H1 (cell line): Measurements from ENCODE around the gene CAGE1. TPM values are rescaled to one million over a fixed set of nuclear protein-coding genes. Genes with fewer than 3 reads are reported as not detected.

Experiments
- CTCF ChIA-PET: fragments of 300-600 bp; sonication (Branson Sonifier 250); formaldehyde crosslinking; loops from one replicate; lab custom pipeline; 2021; ENCODE audit not compliant: partially characterized antibody; lab: Charles Lee
- POLR2A ChIA-PET: fragments of 300-600 bp; sonication (Branson Sonifier 250); formaldehyde crosslinking; loops from one replicate; lab custom pipeline; 2021; ENCODE audit warnings: inconsistent platforms; ENCODE audit not compliant: partially characterized antibody; lab: Charles Lee
- DNase-seq, 2 experiments: peaks; one replicate each; pipeline versions ENCODE4 v3.0.0 to v3.0.0-alpha.2; 2010 to 2022; ENCODE audit warnings: low spot score in 2 of 2, low read depth in 1 of 2, mixed read lengths in 1 of 2
- FAIRE-seq: peaks from 2 replicates; lab custom pipeline; 2011; peaks lifted over from hg19 to GRCh38; lab: Jason Lieb, UNC
- H2AFZ ChIP-seq: 2 replicates; pipeline ENCODE4 v1.8.1; 2012; ENCODE audit warnings: low read length, inconsistent platforms
- H2AK5ac ChIP-seq: 2 replicates; pipeline ENCODE4 v1.6.1; 2013; ENCODE audit warnings: low read depth, low read length
- H2BK120ac ChIP-seq: replicated peaks from 2 replicates; pipeline ENCODE3; 2013; ENCODE audit warnings: low read depth, low read length, inconsistent platforms
- H2BK12ac ChIP-seq: 2 replicates; pipeline ENCODE4 v1.6.1; 2013; ENCODE audit warnings: low read depth, low read length
- H2BK15ac ChIP-seq: 2 replicates; pipeline ENCODE4 v1.6.1; 2013; ENCODE audit warnings: low read length
- H2BK20ac ChIP-seq: 2 replicates; pipeline ENCODE4 v1.6.1; 2013; ENCODE audit warnings: low read length
- H2BK5ac ChIP-seq: 2 replicates; pipeline ENCODE4 v1.6.1; 2013; ENCODE audit warnings: low read depth, low read length
- H3K14ac ChIP-seq: 2 replicates; pipeline ENCODE4 v1.6.1; 2013; ENCODE audit warnings: inconsistent platforms; ENCODE audit not compliant: insufficient read length
- H3K18ac ChIP-seq: 2 replicates; pipeline ENCODE4 v1.6.1; 2013; ENCODE audit warnings: low read length; ENCODE audit errors: extremely low read depth
- H3K23ac ChIP-seq: 2 replicates; pipeline ENCODE4 v1.6.1; 2013; ENCODE audit warnings: inconsistent platforms; ENCODE audit not compliant: insufficient read length
- H3K23me2 ChIP-seq: 2 replicates; pipeline ENCODE4 v1.6.1; 2013; ENCODE audit warnings: low read depth, low read length
- H3K27ac ChIP-seq: 2 replicates; pipeline ENCODE4 v1.6.1; 2011; ENCODE audit warnings: low read depth, low read length, inconsistent platforms
- H3K27me3 ChIP-seq, 4 experiments: replicated peaks in 1 of 4; 1 replicate in 1 of 4; 2 replicates in 3 of 4; pipeline versions ENCODE4 v1.6.1 to v1.8.1; 2011 to 2013; ENCODE audit warnings: low read length in 3 of 4, mild to moderate bottlenecking in 3 of 4, inconsistent platforms in 2 of 4, mixed read lengths in 2 of 4, moderate library complexity in 1 of 4; ENCODE audit not compliant: control insufficient read depth in 3 of 4, insufficient read depth in 3 of 4; ENCODE audit errors: extremely low read depth in 1 of 4
- H3K36me3 ChIP-seq, 4 experiments: 2 replicates each; pipeline versions ENCODE4 v1.6.1 to v1.8.1; 2011 to 2013; ENCODE audit warnings: mild to moderate bottlenecking in 4 of 4, low read length in 3 of 4, moderate library complexity in 2 of 4, control low read depth in 1 of 4, inconsistent platforms in 1 of 4; ENCODE audit not compliant: insufficient read depth in 4 of 4, control insufficient read depth in 2 of 4
- H3K4ac ChIP-seq: replicated peaks from 2 replicates; pipeline ENCODE3; 2013; ENCODE audit warnings: low read length, low read depth, mixed read lengths, inconsistent platforms; ENCODE audit not compliant: insufficient read length
- H3K4me1 ChIP-seq, 4 experiments: replicated peaks in 1 of 4; 1 replicate in 1 of 4; 2 replicates in 3 of 4; pipeline versions ENCODE4 v1.6.1 to v1.8.1; 2011 to 2013; ENCODE audit warnings: low read length in 3 of 4, inconsistent platforms in 2 of 4, mixed read lengths in 1 of 4; ENCODE audit not compliant: insufficient read depth in 4 of 4, control insufficient read depth in 3 of 4
- H3K4me2 ChIP-seq, 2 experiments: 2 replicates each; pipeline versions ENCODE4 v1.6.1 to v1.8.1; 2011 to 2013; ENCODE audit warnings: low read depth in 2 of 2, low read length in 2 of 2, control low read depth in 1 of 2, inconsistent platforms in 1 of 2, mild to moderate bottlenecking in 1 of 2; ENCODE audit not compliant: insufficient read depth in 1 of 2
- H3K4me3 ChIP-seq, 4 experiments: fragments of 200-600, 300-600 bp in 1 of 4; sonication (generic), shearing (Covaris generic), sonication (Bioruptor Twin) in 1 of 4; 2 replicates each; pipeline versions ENCODE4 v1.5.1 to v1.8.1; 2011 to 2016; ENCODE audit warnings: low read length in 4 of 4, low read depth in 3 of 4, control low read depth in 2 of 4, inconsistent platforms in 2 of 4, mild to moderate bottlenecking in 2 of 4, mixed read lengths in 1 of 4, moderate library complexity in 1 of 4; ENCODE audit not compliant: insufficient read depth in 2 of 4; ENCODE audit errors: extremely low read depth in 1 of 4
- H3K56ac ChIP-seq: replicated peaks from 2 replicates; pipeline ENCODE3; 2013; ENCODE audit warnings: low read depth, mild to moderate bottlenecking, mixed read lengths, low read length, inconsistent platforms; ENCODE audit not compliant: insufficient read length
- H3K79me1 ChIP-seq: 2 replicates; pipeline ENCODE4 v1.6.1; 2013; ENCODE audit warnings: low read depth, low read length, control low read depth
- H3K79me2 ChIP-seq, 2 experiments: 2 replicates each; pipeline versions ENCODE4 v1.6.1 to v1.8.1; 2012 to 2013; ENCODE audit warnings: low read length in 2 of 2, mild to moderate bottlenecking in 2 of 2, inconsistent platforms in 1 of 2; ENCODE audit not compliant: insufficient read depth in 2 of 2, control insufficient read depth in 1 of 2
- H3K9ac ChIP-seq, 4 experiments: replicated peaks in 1 of 4; 1 replicate in 1 of 4; 2 replicates in 3 of 4; pipeline versions ENCODE4 v1.6.1 to v1.8.1; 2011 to 2013; ENCODE audit warnings: low read depth in 3 of 4, low read length in 3 of 4, control low read depth in 2 of 4, mild to moderate bottlenecking in 2 of 4, moderate library complexity in 2 of 4, inconsistent platforms in 1 of 4; ENCODE audit errors: extremely low read depth in 1 of 4
- H3K9me3 ChIP-seq, 2 experiments: 2 replicates each; pipeline versions ENCODE4 v1.6.1 to v1.8.1; 2012 to 2013; ENCODE audit warnings: mild to moderate bottlenecking in 2 of 2, moderate library complexity in 2 of 2, control low read depth in 1 of 2, inconsistent platforms in 1 of 2, low read depth in 1 of 2, low read length in 1 of 2, mixed read lengths in 1 of 2; ENCODE audit not compliant: insufficient read depth in 2 of 2
- H4K20me1 ChIP-seq, 2 experiments: replicated peaks in 1 of 2; 2 replicates each; pipeline versions ENCODE3 to v1.8.1; 2011 to 2013; ENCODE audit warnings: inconsistent platforms in 2 of 2, low read length in 2 of 2, mild to moderate bottlenecking in 1 of 2; ENCODE audit not compliant: insufficient read depth in 2 of 2, control insufficient read depth in 1 of 2
- H4K5ac ChIP-seq: 2 replicates; pipeline ENCODE4 v1.6.1; 2013; ENCODE audit warnings: low read length, low read depth, mixed read lengths, inconsistent platforms; ENCODE audit not compliant: insufficient read length
- H4K8ac ChIP-seq: 2 replicates; pipeline ENCODE4 v1.8.0; 2013; ENCODE audit warnings: mild to moderate bottlenecking, moderate library complexity, low read length, inconsistent platforms; ENCODE audit not compliant: insufficient read depth; ENCODE audit errors: extremely low read depth
- H4K91ac ChIP-seq: replicated peaks from 2 replicates; pipeline ENCODE3; 2013; ENCODE audit warnings: low read length, mixed read lengths, inconsistent platforms; ENCODE audit not compliant: insufficient read length
- BACH1 ChIP-seq: IDR thresholded peaks from 2 replicates; pipeline ENCODE4 v1.6.1; 2012; ENCODE audit warnings: low read length, improper control_type of control experiment
- JUND ChIP-seq: IDR thresholded peaks from 2 replicates; pipeline ENCODE4 v1.6.1; 2011; ENCODE audit warnings: mild to moderate bottlenecking, improper control_type of control experiment, low read length
- POLR2A ChIP-seq, 2 experiments: IDR thresholded peaks; 1 replicate in 1 of 2; 2 replicates in 1 of 2; pipeline ENCODE4 v1.6.1; 2011; ENCODE audit warnings: low read depth in 2 of 2, low read length in 2 of 2, mild to moderate bottlenecking in 2 of 2; ENCODE audit errors: control extremely low read depth in 1 of 2
- RBBP5 ChIP-seq: IDR thresholded peaks from 2 replicates; pipeline ENCODE4 v1.7.1; 2012; ENCODE audit warnings: low read depth, mild to moderate bottlenecking, inconsistent platforms, low read length, moderate library complexity, borderline replicate concordance
- RNF2 ChIP-seq: fragments of 200-900, 300-1000 bp; sonication (generic); IDR thresholded peaks from 2 replicates; pipeline ENCODE4 v1.7.1; 2016; ENCODE audit warnings: borderline replicate concordance, low read depth, mild to moderate bottlenecking, antibody characterized with exemption, low read length; ENCODE audit not compliant: poor library complexity, severe bottlenecking; ENCODE audit errors: missing control alignments
- SAP30 ChIP-seq: fragments of 300-600 bp; sonication (generic); IDR thresholded peaks from 2 replicates; pipeline ENCODE4 v1.7.1; 2012; ENCODE audit warnings: low read length, moderate library complexity, mild to moderate bottlenecking, inconsistent platforms; ENCODE audit not compliant: insufficient read depth, insufficient replicate concordance
- SIRT6 ChIP-seq: IDR thresholded peaks from one replicate; pipeline ENCODE4 v1.7.1; 2012; ENCODE audit warnings: low read length, inconsistent platforms
- YY1 ChIP-seq: IDR thresholded peaks from 2 replicates; pipeline ENCODE4 v1.6.1; 2011; ENCODE audit warnings: low read depth, mild to moderate bottlenecking, low read length
- WGBS, 2 experiments: shearing (Covaris generic) in 1 of 2; methylation state at CpG; one replicate each; pipeline versions ENCODE4 v1.1.6 to v1.1.7; 2013 to 2015; ENCODE audit warnings: low lambda C conversion rate in 2 of 2, mixed read lengths in 2 of 2, inconsistent platforms in 1 of 2, low coverage in 1 of 2, missing lambda C conversion rate in 1 of 2; ENCODE audit not compliant: insufficient replicate concordance in 2 of 2, insufficient coverage in 1 of 2, insufficient read length in 1 of 2; ENCODE audit errors: extremely low coverage in 1 of 2, missing lambda C conversion rate in 1 of 2; 5-methylcytosine and 5-hydroxymethylcytosine counted together
- polyA plus RNA-seq, 7 experiments: library from polyadenylated mRNA; depleted of rRNA in 3 of 7; stranded (reverse) in 5 of 7; unstranded in 2 of 7; fragments of >200 nt in 5 of 7; fragments of 200-250 nt in 2 of 7; gene quantifications; 1 replicate in 5 of 7; 2 replicates in 1 of 7; 4 replicates in 1 of 7; pipeline versions ENCODE4 v1.2.1 to v1.2.3, GENCODE V29; 2011 to 2013; ENCODE audit warnings: missing spikeins in 2 of 7, mixed read lengths in 2 of 7
- total RNA-seq: library from RNA; stranded (reverse); fragmentation: NEBNext Ultra II Directional; extraction: Animal tissue kit (Norgen Biotek cat#: 25700); gene quantifications from 2 replicates; pipeline ENCODE4 v1.2.1, GENCODE V29; 2021
- TF ChIP-seq, protein P1 (sequence below): IDR thresholded peaks from 2 replicates; pipeline ENCODE4 v1.6.1; 2011; ENCODE audit warnings: low read depth, mild to moderate bottlenecking, low read length; ENCODE audit not compliant: insufficient read depth
- TF ChIP-seq, protein P2 (sequence below): IDR thresholded peaks from 2 replicates; pipeline ENCODE4 v1.6.1; 2012; ENCODE audit warnings: inconsistent platforms
- TF ChIP-seq, protein P3 (sequence below): IDR thresholded peaks from 2 replicates; pipeline ENCODE4 v1.6.1; 2011; ENCODE audit warnings: low read length, improper control_type of control experiment

CAGE1 gene
- total and polyA plus RNA-seq, 2 of the 8 experiments (the other 6 are each of a cell fraction or from before 2014, with no cell fraction given): 0.09 TPM; not detected in 1

DNA sequence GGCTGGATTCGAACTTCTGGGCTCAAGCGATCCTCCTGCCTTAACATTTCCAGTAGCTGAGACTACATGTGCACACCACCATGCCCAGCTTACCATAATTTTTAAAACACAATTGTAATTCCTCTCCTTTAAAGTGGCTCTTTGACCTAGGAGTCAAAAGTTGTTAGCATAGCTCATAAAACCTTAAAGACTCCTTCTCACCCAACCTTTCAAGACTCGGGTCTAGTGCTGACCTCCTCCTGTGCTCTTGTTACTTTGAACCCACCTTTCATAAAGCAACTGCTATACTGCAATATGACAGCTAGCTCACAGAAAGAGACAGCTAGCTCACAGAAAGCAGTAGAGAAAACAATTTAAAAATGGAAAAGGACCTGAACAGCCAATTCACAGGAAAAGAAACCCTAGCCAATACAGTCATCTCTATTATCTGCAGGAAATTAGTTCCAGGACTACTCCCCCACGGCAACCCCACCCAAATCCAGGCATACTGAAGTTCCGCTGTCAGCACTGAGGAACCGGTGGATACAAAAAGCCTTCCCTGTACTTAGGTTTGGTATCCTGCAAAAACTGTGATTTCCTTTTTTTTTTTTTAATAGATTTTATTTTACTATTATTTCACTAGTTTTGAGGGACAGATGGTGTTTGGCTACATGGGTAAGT is 96.8 kb downstream of the CAGE1 start:
- Histone ChIP-seq H3K79me2 (no peaks in the 10 kb centered on the region), H4K5ac (no peak overlapping the region), H2AFZ (no peak overlapping the region), H3K56ac (no peak overlapping the region), H2BK5ac (no peak overlapping the region), H3K79me1 (no peaks in the 10 kb centered on the region; the same call in 1 of the 2 replicates), H3K23ac (no peak overlapping the region), H3K4me2 (no peak overlapping the region), H3K4me1 (no peaks in the 10 kb centered on the region), H4K8ac (no peak overlapping the region), H2BK12ac (no peak overlapping the region), H3K9ac (no peak overlapping the region), H2BK20ac (no peak overlapping the region), H3K9me3 (no peaks in the 10 kb centered on the region), H2BK15ac (no peak overlapping the region), H3K18ac (no peak overlapping the region), H4K91ac (no peak overlapping the region), H3K27ac (no peak overlapping the region), H3K14ac (no peak overlapping the region), H2BK120ac (no peak overlapping the region), H3K4ac (no peak overlapping the region), H3K36me3 (peaks cover 7 to 78% (median 30%) of the 10 kb centered on the region in 4 experiments; a peak in 6 of 8 replicates), H4K20me1 (no peaks in the 10 kb centered on the region), H2AK5ac (no peak overlapping the region), H3K4me3 (no peak overlapping the region), H3K27me3 (no peaks in the 10 kb centered on the region), H3K23me2 (no peaks in the 10 kb centered on the region)
- DNase-seq: no peak
- POLR2A ChIA-PET: interaction anchor here (1.0 to 2.0 kb wide), 3 partner anchors 8 to 21 kb away, joined by 3 to 8 read pairs (median 4); partner anchors contain the start of gene SSR1
- FAIRE-seq: no peak
- CTCF ChIA-PET: interaction anchor here (0.5 to 2.4 kb wide), 4 partner anchors 17 to 132 kb away, joined by 3 to 9 read pairs (median 3); no protein-coding TSS in a partner anchor
- WGBS, 2 experiments: 89% methylated on average over 6 of the region's 6 CpGs; no CpG with 5 or more reads in 1 of the 2 experiments
- no peak for TF ChIP-seq YY1
- TF ChIP-seq RBBP5: no peak
- TF ChIP-seq, protein P1, sequence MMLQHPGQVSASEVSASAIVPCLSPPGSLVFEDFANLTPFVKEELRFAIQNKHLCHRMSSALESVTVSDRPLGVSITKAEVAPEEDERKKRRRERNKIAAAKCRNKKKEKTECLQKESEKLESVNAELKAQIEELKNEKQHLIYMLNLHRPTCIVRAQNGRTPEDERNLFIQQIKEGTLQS: no peak
- TF ChIP-seq BACH1: no peak
- no peak for TF ChIP-seq SIRT6
- no peak for TF ChIP-seq POLR2A (IDR thresholded peaks at IDR 0.05; ENCODE audit: control extremely low read depth in 1 of 2, low read depth in 2 of 2, low read length in 2 of 2)
- TF ChIP-seq, protein P2, sequence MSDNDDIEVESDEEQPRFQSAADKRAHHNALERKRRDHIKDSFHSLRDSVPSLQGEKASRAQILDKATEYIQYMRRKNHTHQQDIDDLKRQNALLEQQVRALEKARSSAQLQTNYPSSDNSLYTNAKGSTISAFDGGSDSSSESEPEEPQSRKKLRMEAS: no peak
- TF ChIP-seq RNF2: no peak
- TF ChIP-seq SAP30: no peak
- TF ChIP-seq, protein P3, sequence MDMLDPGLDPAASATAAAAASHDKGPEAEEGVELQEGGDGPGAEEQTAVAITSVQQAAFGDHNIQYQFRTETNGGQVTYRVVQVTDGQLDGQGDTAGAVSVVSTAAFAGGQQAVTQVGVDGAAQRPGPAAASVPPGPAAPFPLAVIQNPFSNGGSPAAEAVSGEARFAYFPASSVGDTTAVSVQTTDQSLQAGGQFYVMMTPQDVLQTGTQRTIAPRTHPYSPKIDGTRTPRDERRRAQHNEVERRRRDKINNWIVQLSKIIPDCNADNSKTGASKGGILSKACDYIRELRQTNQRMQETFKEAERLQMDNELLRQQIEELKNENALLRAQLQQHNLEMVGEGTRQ: no peak
- TF ChIP-seq JUND: no peak
